DND-41 (cell line): ENCODE results near the gene PKDCC.

Experiments used
- ATAC-seq: fragments of 200-7000 bp; cut with Tn5 transposase; 3 replicates; pipeline ENCODE4 v1.9.1; 2021; ENCODE audit warnings: low read depth; ENCODE audit not compliant: insufficient read depth
- DNase-seq: peaks from one replicate; pipeline ENCODE4 v3.0.0-alpha.2; 2020
- H2AFZ ChIP-seq: 2 replicates; pipeline ENCODE4 v1.6.0; 2012; ENCODE audit warnings: low read depth, low read length
- H3K27ac ChIP-seq: 2 replicates; pipeline ENCODE4 v1.5.1; 2012; ENCODE audit warnings: low read length, inconsistent platforms
- H3K27me3 ChIP-seq: fragments of 200-600 bp; sonication (generic); 2 replicates; pipeline ENCODE4 v1.6.0; 2012; ENCODE audit warnings: low read length, mild to moderate bottlenecking, inconsistent platforms; ENCODE audit not compliant: insufficient read depth, poor library complexity
- H3K36me3 ChIP-seq: 2 replicates; pipeline ENCODE4 v1.5.1; 2012; ENCODE audit warnings: low read length, inconsistent platforms; ENCODE audit not compliant: insufficient read depth
- H3K4me1 ChIP-seq: 2 replicates; pipeline ENCODE4 v1.5.1; 2012; ENCODE audit warnings: mild to moderate bottlenecking, low read length; ENCODE audit not compliant: insufficient read depth
- H3K4me2 ChIP-seq: 2 replicates; pipeline ENCODE4 v1.6.0; 2012; ENCODE audit warnings: mild to moderate bottlenecking, moderate library complexity, low read length, inconsistent platforms; ENCODE audit not compliant: insufficient read depth
- H3K4me3 ChIP-seq, 2 experiments: fragments of 200-600 bp in 1 of 2; shearing (Covaris generic) in 1 of 2; 2 replicates each; pipeline ENCODE4 v1.5.1; 2012 to 2016; ENCODE audit warnings: inconsistent platforms in 2 of 2, low read length in 2 of 2, mild to moderate bottlenecking in 2 of 2, low read depth in 1 of 2, moderate library complexity in 1 of 2
- H3K79me2 ChIP-seq: 2 replicates; pipeline ENCODE4 v1.6.0; 2012; ENCODE audit warnings: low read length, inconsistent platforms; ENCODE audit not compliant: insufficient read depth
- H3K9ac ChIP-seq: 2 replicates; pipeline ENCODE4 v1.6.0; 2012; ENCODE audit warnings: low read depth, mild to moderate bottlenecking, inconsistent platforms, low read length, moderate library complexity
- H3K9me3 ChIP-seq: 2 replicates; pipeline ENCODE4 v1.5.1; 2012; ENCODE audit warnings: low read length, moderate library complexity, mild to moderate bottlenecking, inconsistent platforms; ENCODE audit not compliant: insufficient read depth, severe bottlenecking
- H4K20me1 ChIP-seq: 2 replicates; pipeline ENCODE4 v1.6.0; 2012; ENCODE audit warnings: low read length; ENCODE audit not compliant: insufficient read depth
- CTCF ChIP-seq: IDR thresholded peaks from 2 replicates; pipeline ENCODE4 v1.5.1; 2012; ENCODE audit warnings: borderline replicate concordance, low read length, moderate library complexity, mild to moderate bottlenecking; ENCODE audit not compliant: poor library complexity, severe bottlenecking; ENCODE audit errors: extremely low read depth
- EZH2 ChIP-seq: IDR thresholded peaks from 3 replicates; pipeline ENCODE4 v1.6.1; 2012; ENCODE audit warnings: borderline replicate concordance, low read depth, mild to moderate bottlenecking, moderate library complexity, low read length, inconsistent platforms; ENCODE audit not compliant: severe bottlenecking

PKDCC gene

GRCh38 chr2:42046819-42047487, 868 bp upstream of the PKDCC start:
- H3K9me3 ChIP-seq: no peaks in the 10 kb centered on the region
- ATAC-seq (no peak), DNase-seq (no peak)
- H3K4me1 ChIP-seq: no peaks in the 10 kb centered on the region
- no peaks in the 10 kb centered on the region for H3K36me3 ChIP-seq
- peaks cover 10% of the 10 kb centered on the region for H3K27me3 ChIP-seq
- no peaks in the 10 kb centered on the region for H4K20me1 ChIP-seq
- H2AFZ ChIP-seq: no peak overlapping the region
- H3K4me3 ChIP-seq: no peak overlapping the region
- TF ChIP-seq EZH2 (no peak), CTCF (no peak)
- no peaks in the 10 kb centered on the region for H3K79me2 ChIP-seq
- H3K27ac ChIP-seq: no peak overlapping the region
- H3K4me2 ChIP-seq: no peak overlapping the region
- no peak overlapping the region for H3K9ac ChIP-seq

- ATAC-seq: no peak
- no peak overlapping the region for H3K4me2 ChIP-seq
- no peaks in the 10 kb centered on the region for H3K4me1 ChIP-seq
Observed at GRCh38 chr2:42048299-42049220, 739 bp downstream of the PKDCC start.

GRCh38 chr2:42049221-42050009, 1.6 kb downstream of the PKDCC start:
- H3K4me2 ChIP-seq: no peak overlapping the region
- H3K36me3 ChIP-seq: no peaks in the 10 kb centered on the region

More at GRCh38 chr2:42048299-42049220, 739 bp downstream of the PKDCC start:
- H3K9me3 ChIP-seq: no peaks in the 10 kb centered on the region
- no peak overlapping the region for H3K27ac ChIP-seq
- no peak overlapping the region for H3K9ac ChIP-seq
- no peaks in the 10 kb centered on the region for H3K36me3 ChIP-seq
- DNase-seq: no peak
- H4K20me1 ChIP-seq: no peaks in the 10 kb centered on the region
- H3K27me3 ChIP-seq: peaks cover 6% of the 10 kb centered on the region
- H3K4me3 ChIP-seq: no peak overlapping the region
- no peak overlapping the region for H2AFZ ChIP-seq
- H3K79me2 ChIP-seq: no peaks in the 10 kb centered on the region
- TF ChIP-seq CTCF (no peak), EZH2 (no peak)

More at GRCh38 chr2:42049221-42050009, 1.6 kb downstream of the PKDCC start:
- no peaks in the 10 kb centered on the region for H3K9me3 ChIP-seq
- H3K27me3 ChIP-seq: peaks cover 6% of the 10 kb centered on the region
- DNase-seq (no peak), ATAC-seq (no peak)
- TF ChIP-seq EZH2: no peak
- TF ChIP-seq CTCF: no peak
- no peaks in the 10 kb centered on the region for H3K4me1 ChIP-seq
- no peak overlapping the region for H2AFZ ChIP-seq
- H4K20me1 ChIP-seq: no peaks in the 10 kb centered on the region
- H3K4me3 ChIP-seq: no peak overlapping the region
- H3K79me2 ChIP-seq: no peaks in the 10 kb centered on the region
- no peak overlapping the region for H3K27ac ChIP-seq
- no peak overlapping the region for H3K9ac ChIP-seq
